Measurements from ENCODE around the gene SLC22A15.
"Not testable (repeated sequence)": the region's sequence is repeated elsewhere in the genome, so short reads cannot be mapped to it uniquely, and the experiment has no call there.

The SLC22A15 gene

DNA sequence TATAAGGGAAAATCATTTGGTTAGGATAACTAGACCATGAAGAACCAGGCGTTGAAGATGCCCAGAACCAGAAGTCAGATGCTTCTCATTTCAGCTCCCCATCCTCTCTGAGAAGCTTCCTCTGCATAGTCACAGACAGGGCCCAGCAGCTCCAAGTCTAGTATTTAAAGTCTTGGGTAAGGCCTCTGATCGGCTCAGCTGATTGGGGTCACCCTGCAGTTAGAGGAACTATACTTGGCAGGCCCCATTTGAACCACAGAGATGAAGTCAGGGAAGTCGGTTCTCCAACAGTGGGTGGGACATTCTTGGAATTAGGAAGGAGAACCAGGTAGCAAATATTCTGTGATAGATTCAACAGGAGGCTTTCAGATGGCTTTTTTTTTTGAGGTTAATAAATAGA lies 48.3 kb downstream of the SLC22A15 start:
- H3K27me3 ChIP-seq (ENCODE audit: control insufficient read depth in 5 of 5, insufficient read depth in 4 of 5, low read length in 5 of 5), result peaks cover 0 to 2% (median 0%) of the 10 kb centered on the region in 5 donors
- H3K9me3 ChIP-seq (ENCODE audit: control insufficient read depth in 5 of 5, low read length in 5 of 5), result no peaks in the 10 kb centered on the region
- peaks cover 0 to 3% (median 0%) of the 10 kb centered on the region in 5 donors for H3K36me3 ChIP-seq (ENCODE audit: control insufficient read depth in 5 of 5, insufficient read depth in 5 of 5, low read length in 5 of 5)
- no peak overlapping the region for H3K4me3 ChIP-seq (ENCODE audit: low read depth in 1 of 5, low read length in 5 of 5)
- no peak overlapping the region for H3K9ac ChIP-seq (ENCODE audit: low read length in 5 of 5)
- no peak overlapping the region for H3K27ac ChIP-seq (ENCODE audit: low read depth, low read length)
- H3K4me1 ChIP-seq (ENCODE audit: control insufficient read depth in 5 of 5, insufficient read depth in 5 of 5, low read length in 5 of 5), result no peaks in the 10 kb centered on the region

DNA sequence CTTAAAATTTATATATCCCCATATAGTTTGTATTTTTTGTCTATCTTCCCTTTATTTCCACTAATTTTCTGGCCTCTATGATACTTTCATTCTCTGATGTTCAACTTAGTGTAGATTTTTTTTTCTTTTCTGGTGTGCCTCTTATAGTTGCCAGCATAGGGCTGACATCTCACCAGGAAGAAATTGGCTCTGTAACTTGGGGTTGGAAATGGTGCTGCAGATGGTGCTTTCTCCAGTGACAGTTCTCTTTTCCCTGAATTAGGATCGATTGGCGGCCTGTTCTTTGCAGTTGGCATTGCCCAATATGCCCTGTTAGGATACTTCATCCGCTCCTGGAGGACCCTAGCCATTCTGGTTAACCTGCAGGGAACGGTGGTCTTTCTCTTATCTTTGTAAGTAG lies 50.3 kb downstream of the SLC22A15 start:
- peaks cover 0 to 2% (median 0%) of the 10 kb centered on the region in 5 donors for H3K27me3 ChIP-seq (ENCODE audit: control insufficient read depth in 5 of 5, insufficient read depth in 4 of 5, low read length in 5 of 5)
- no peaks in the 10 kb centered on the region for H3K4me1 ChIP-seq (ENCODE audit: control insufficient read depth in 5 of 5, insufficient read depth in 5 of 5, low read length in 5 of 5)
- H3K9ac ChIP-seq (ENCODE audit: low read length in 5 of 5), result no peak overlapping the region
- H3K27ac ChIP-seq (ENCODE audit: low read depth, low read length), result no peak overlapping the region
- H3K9me3 ChIP-seq (ENCODE audit: control insufficient read depth in 5 of 5, low read length in 5 of 5), result no peaks in the 10 kb centered on the region
- peaks cover 0 to 3% (median 0%) of the 10 kb centered on the region in 5 donors for H3K36me3 ChIP-seq (ENCODE audit: control insufficient read depth in 5 of 5, insufficient read depth in 5 of 5, low read length in 5 of 5)
- no peak overlapping the region for H3K4me3 ChIP-seq (ENCODE audit: low read depth in 1 of 5, low read length in 5 of 5)

GRCh38 chr1:116031302-116031835 lies 55.1 kb downstream of the SLC22A15 start:
- no peaks in the 10 kb centered on the region for H3K27me3 ChIP-seq (ENCODE audit: control insufficient read depth in 5 of 5, insufficient read depth in 4 of 5, low read length in 5 of 5)
- no peak overlapping the region for H3K4me3 ChIP-seq (ENCODE audit: low read depth in 1 of 5, low read length in 5 of 5)
- H3K36me3 ChIP-seq (ENCODE audit: control insufficient read depth in 5 of 5, insufficient read depth in 5 of 5, low read length in 5 of 5), result peaks cover 0 to 6% (median 0%) of the 10 kb centered on the region in 5 donors
- no peak overlapping the region for H3K27ac ChIP-seq (ENCODE audit: low read depth, low read length)
- H3K9me3 ChIP-seq (ENCODE audit: control insufficient read depth in 5 of 5, low read length in 5 of 5), result no peaks in the 10 kb centered on the region
- H3K9ac ChIP-seq (ENCODE audit: low read length in 5 of 5), result no peak overlapping the region
- no peaks in the 10 kb centered on the region for H3K4me1 ChIP-seq (ENCODE audit: control insufficient read depth in 5 of 5, insufficient read depth in 5 of 5, low read length in 5 of 5)

DNA sequence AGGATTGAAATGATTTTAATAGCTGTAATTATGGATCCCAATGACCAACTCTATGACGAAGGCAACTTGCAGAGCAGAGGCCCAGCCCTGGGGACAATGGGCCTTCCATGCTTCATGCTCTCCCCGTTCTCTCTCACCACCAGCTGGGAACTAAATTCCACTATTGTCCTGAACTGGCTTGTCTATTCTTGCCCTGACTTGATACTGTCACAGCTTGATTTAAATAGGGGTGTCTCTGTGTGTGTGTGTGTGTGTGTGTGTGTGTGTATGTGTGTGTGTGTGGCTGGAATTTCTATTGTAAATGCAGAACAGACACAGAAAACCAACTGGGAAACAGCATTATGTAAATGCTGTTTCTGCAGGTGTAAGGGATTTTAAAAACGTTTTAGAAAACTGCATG lies 57.0 kb downstream of the SLC22A15 start:
- peaks cover 0 to 9% (median 3%) of the 10 kb centered on the region in 5 donors for H3K36me3 ChIP-seq (ENCODE audit: control insufficient read depth in 5 of 5, insufficient read depth in 5 of 5, low read length in 5 of 5)
- no peak overlapping the region for H3K9ac ChIP-seq (ENCODE audit: low read length in 5 of 5)
- no peak overlapping the region for H3K27ac ChIP-seq (ENCODE audit: low read depth, low read length)
- H3K4me3 ChIP-seq (ENCODE audit: low read depth in 1 of 5, low read length in 5 of 5), result no peak overlapping the region
- no peaks in the 10 kb centered on the region for H3K9me3 ChIP-seq (ENCODE audit: control insufficient read depth in 5 of 5, low read length in 5 of 5)
- H3K4me1 ChIP-seq (ENCODE audit: control insufficient read depth in 5 of 5, insufficient read depth in 5 of 5, low read length in 5 of 5), result no peaks in the 10 kb centered on the region
- no peaks in the 10 kb centered on the region for H3K27me3 ChIP-seq (ENCODE audit: control insufficient read depth in 5 of 5, insufficient read depth in 4 of 5, low read length in 5 of 5)

- no peaks in the 10 kb centered on the region for H3K27me3 ChIP-seq (ENCODE audit: control insufficient read depth in 5 of 5, insufficient read depth in 4 of 5, low read length in 5 of 5)
- no peak overlapping the region for H3K9ac ChIP-seq (ENCODE audit: low read length in 5 of 5)
- no peaks in the 10 kb centered on the region for H3K9me3 ChIP-seq (ENCODE audit: control insufficient read depth in 5 of 5, low read length in 5 of 5)
- H3K27ac ChIP-seq (ENCODE audit: low read depth, low read length), result no peak overlapping the region
- no peaks in the 10 kb centered on the region for H3K4me1 ChIP-seq (ENCODE audit: control insufficient read depth in 5 of 5, insufficient read depth in 5 of 5, low read length in 5 of 5)
- H3K4me3 ChIP-seq (ENCODE audit: low read depth in 1 of 5, low read length in 5 of 5), result no peak overlapping the region
- H3K36me3 ChIP-seq (ENCODE audit: control insufficient read depth in 5 of 5, insufficient read depth in 5 of 5, low read length in 5 of 5), result peaks cover 0 to 9% (median 3%) of the 10 kb centered on the region in 5 donors
Measured at GRCh38 chr1:116036255-116036654, 59.9 kb downstream of the SLC22A15 start.

GRCh38 chr1:116038679-116039078 lies 62.4 kb downstream of the SLC22A15 start:
- peaks cover 0 to 9% (median 0%) of the 10 kb centered on the region in 5 donors for H3K36me3 ChIP-seq (ENCODE audit: control insufficient read depth in 5 of 5, insufficient read depth in 5 of 5, low read length in 5 of 5)
- H3K4me1 ChIP-seq (ENCODE audit: control insufficient read depth in 5 of 5, insufficient read depth in 5 of 5, low read length in 5 of 5), result no peaks in the 10 kb centered on the region
- H3K9me3 ChIP-seq (ENCODE audit: control insufficient read depth in 5 of 5, low read length in 5 of 5), result no peaks in the 10 kb centered on the region
- no peak overlapping the region for H3K9ac ChIP-seq (ENCODE audit: low read length in 5 of 5)
- no peak overlapping the region for H3K4me3 ChIP-seq (ENCODE audit: low read depth in 1 of 5, low read length in 5 of 5)
- H3K27me3 ChIP-seq (ENCODE audit: control insufficient read depth in 5 of 5, insufficient read depth in 4 of 5, low read length in 5 of 5), result no peaks in the 10 kb centered on the region
- no peak overlapping the region for H3K27ac ChIP-seq (ENCODE audit: low read depth, low read length)

DNA sequence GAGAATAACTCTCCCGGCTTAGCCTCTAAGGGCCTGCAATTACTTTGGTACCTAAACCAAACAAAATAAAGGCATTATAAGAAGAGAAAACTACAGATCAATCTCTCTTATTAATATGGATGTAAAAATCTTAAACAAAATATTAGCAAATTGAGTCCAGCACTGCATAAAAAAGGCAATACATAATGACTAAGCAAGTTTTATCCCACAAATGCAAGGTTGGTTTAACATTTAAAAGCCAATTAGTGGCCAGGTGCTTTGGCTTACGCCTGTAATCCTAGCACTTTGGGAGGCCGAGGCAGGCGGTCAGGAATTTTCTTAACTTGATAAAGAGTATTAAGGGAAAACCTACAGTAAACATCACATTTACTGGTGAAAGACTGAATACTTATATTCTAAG lies 67.8 kb downstream of the SLC22A15 start:
- H3K27ac ChIP-seq (ENCODE audit: low read depth, low read length), result no peak overlapping the region
- no peaks in the 10 kb centered on the region for H3K36me3 ChIP-seq (ENCODE audit: control insufficient read depth in 5 of 5, insufficient read depth in 5 of 5, low read length in 5 of 5)
- no peak overlapping the region for H3K9ac ChIP-seq (ENCODE audit: low read length in 5 of 5)
- H3K9me3 ChIP-seq (ENCODE audit: control insufficient read depth in 5 of 5, low read length in 5 of 5), result no peaks in the 10 kb centered on the region
- H3K4me3 ChIP-seq (ENCODE audit: low read depth in 1 of 5, low read length in 5 of 5), result no peak overlapping the region
- no peaks in the 10 kb centered on the region for H3K27me3 ChIP-seq (ENCODE audit: control insufficient read depth in 5 of 5, insufficient read depth in 4 of 5, low read length in 5 of 5)
- no peaks in the 10 kb centered on the region for H3K4me1 ChIP-seq (ENCODE audit: control insufficient read depth in 5 of 5, insufficient read depth in 5 of 5, low read length in 5 of 5)

DNA sequence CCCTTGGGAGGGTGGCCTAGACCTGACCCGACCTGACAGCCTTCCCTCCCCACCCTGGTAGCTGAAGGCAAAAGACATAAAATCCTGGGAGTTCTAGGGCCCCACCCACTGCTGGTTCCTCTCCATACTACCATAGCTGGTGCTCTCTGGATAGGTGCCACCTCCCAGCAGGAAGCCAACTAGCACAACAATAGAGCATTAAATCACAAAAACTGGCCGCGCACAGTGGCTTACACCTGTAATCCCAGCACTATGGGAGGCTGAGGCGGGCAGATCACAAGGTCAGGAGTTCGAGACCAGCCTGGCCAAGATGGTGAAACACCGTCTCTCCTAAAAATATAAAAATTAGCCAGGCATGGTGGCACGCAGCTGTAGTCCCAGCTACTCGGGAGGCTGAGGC lies 70.6 kb downstream of the SLC22A15 start:
- not testable (repeated sequence) for H3K9ac ChIP-seq (ENCODE audit: low read length in 5 of 5); H3K27me3 ChIP-seq (ENCODE audit: control insufficient read depth in 5 of 5, insufficient read depth in 4 of 5, low read length in 5 of 5); H3K27ac ChIP-seq (ENCODE audit: low read depth, low read length); H3K4me1 ChIP-seq (ENCODE audit: control insufficient read depth in 5 of 5, insufficient read depth in 5 of 5, low read length in 5 of 5); H3K36me3 ChIP-seq (ENCODE audit: control insufficient read depth in 5 of 5, insufficient read depth in 5 of 5, low read length in 5 of 5); H3K9me3 ChIP-seq (ENCODE audit: control insufficient read depth in 5 of 5, low read length in 5 of 5); H3K4me3 ChIP-seq (ENCODE audit: low read depth in 1 of 5, low read length in 5 of 5)

DNA sequence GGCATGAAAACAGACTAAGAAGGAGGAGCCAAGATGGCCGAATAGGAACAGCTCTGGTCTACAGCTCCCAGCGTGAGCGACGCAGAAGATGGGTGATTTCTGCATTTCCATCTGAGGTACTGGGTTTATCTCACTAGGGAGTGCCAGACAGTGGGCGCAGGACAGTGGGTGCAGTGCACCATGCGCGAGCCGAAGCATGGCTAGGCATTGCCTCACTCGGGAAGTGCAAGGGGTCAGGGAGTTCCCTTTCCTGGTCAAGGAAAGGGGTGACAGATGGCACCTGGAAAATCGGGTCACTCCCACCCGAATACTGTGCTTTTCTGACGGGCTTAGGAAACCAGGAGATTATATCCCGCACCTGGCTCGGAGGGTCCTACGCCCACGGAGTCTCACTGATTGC lies 75.6 kb downstream of the SLC22A15 start:
- not testable (repeated sequence) for H3K9me3 ChIP-seq (ENCODE audit: control insufficient read depth in 5 of 5, low read length in 5 of 5); H3K36me3 ChIP-seq (ENCODE audit: control insufficient read depth in 5 of 5, insufficient read depth in 5 of 5, low read length in 5 of 5); H3K9ac ChIP-seq (ENCODE audit: low read length in 5 of 5); H3K4me3 ChIP-seq (ENCODE audit: low read depth in 1 of 5, low read length in 5 of 5); H3K27me3 ChIP-seq (ENCODE audit: control insufficient read depth in 5 of 5, insufficient read depth in 4 of 5, low read length in 5 of 5); H3K4me1 ChIP-seq (ENCODE audit: control insufficient read depth in 5 of 5, insufficient read depth in 5 of 5, low read length in 5 of 5); H3K27ac ChIP-seq (ENCODE audit: low read depth, low read length)

- H3K9ac ChIP-seq (ENCODE audit: low read length in 5 of 5), result no peak overlapping the region
- peaks cover 0 to 4% (median 3%) of the 10 kb centered on the region in 5 donors for H3K4me1 ChIP-seq (ENCODE audit: control insufficient read depth in 5 of 5, insufficient read depth in 5 of 5, low read length in 5 of 5)
- H3K27me3 ChIP-seq (ENCODE audit: control insufficient read depth in 5 of 5, insufficient read depth in 4 of 5, low read length in 5 of 5), result no peaks in the 10 kb centered on the region
- no peak overlapping the region for H3K4me3 ChIP-seq (ENCODE audit: low read depth in 1 of 5, low read length in 5 of 5)
- no peak overlapping the region for H3K27ac ChIP-seq (ENCODE audit: low read depth, low read length)
- H3K36me3 ChIP-seq (ENCODE audit: control insufficient read depth in 5 of 5, insufficient read depth in 5 of 5, low read length in 5 of 5), result peaks cover 0 to 5% (median 0%) of the 10 kb centered on the region in 5 donors
- peaks cover 0 to 7% (median 0%) of the 10 kb centered on the region in 5 donors for H3K9me3 ChIP-seq (ENCODE audit: control insufficient read depth in 5 of 5, low read length in 5 of 5)
Measured at GRCh38 chr1:116062201-116062600, 85.9 kb downstream of the SLC22A15 start.

GRCh38 chr1:116064616-116065015 lies 88.3 kb downstream of the SLC22A15 start:
- Histone ChIP-seq H3K9ac (ENCODE audit: low read length in 5 of 5) (no peak overlapping the region), H3K9me3 (ENCODE audit: control insufficient read depth in 5 of 5, low read length in 5 of 5) (no peaks in the 10 kb centered on the region), H3K27me3 (ENCODE audit: control insufficient read depth in 5 of 5, insufficient read depth in 4 of 5, low read length in 5 of 5) (no peaks in the 10 kb centered on the region), H3K36me3 (ENCODE audit: control insufficient read depth in 5 of 5, insufficient read depth in 5 of 5, low read length in 5 of 5) (peaks cover 0 to 5% (median 0%) of the 10 kb centered on the region in 5 donors), H3K4me3 (ENCODE audit: low read depth in 1 of 5, low read length in 5 of 5) (no peak overlapping the region), H3K4me1 (ENCODE audit: control insufficient read depth in 5 of 5, insufficient read depth in 5 of 5, low read length in 5 of 5) (peaks cover 0 to 10% (median 7%) of the 10 kb centered on the region in 5 donors), H3K27ac (ENCODE audit: low read depth, low read length) (no peak overlapping the region)

Measured in subcutaneous abdominal adipose tissue (tissue), 5 donors.